Activated naive CD4-positive, alpha-beta T cell treated with anti-CD3 and anti-CD28 coated beads for 36 hours (primary cell): ENCODE results near the gene ZNF175. TPM values are rescaled to one million over a fixed set of nuclear protein-coding genes. Genes with fewer than 3 reads are reported as not detected.

Experiments used
- CTCF ChIA-PET: fragments of 350-600 bp; sonication (Branson Sonifier 250); formaldehyde crosslinking; loops from one replicate; lab custom pipeline; 2021; ENCODE audit warnings: antibody characterized with exemption; lab: Charles Lee
- DNase-seq: peaks from one replicate; pipeline ENCODE4 v3.0.0-alpha.2; 2020
- H3K27ac Mint-ChIP-seq: one replicate; pipeline ENCODE4 v1.8.0; 2021; ENCODE audit warnings: mild to moderate bottlenecking, mixed read lengths
- H3K27me3 Mint-ChIP-seq: one replicate; pipeline ENCODE4 v1.8.0; 2021; ENCODE audit warnings: low read depth, mixed read lengths
- H3K36me3 Mint-ChIP-seq: one replicate; pipeline ENCODE4 v1.8.0; 2021; ENCODE audit warnings: low read depth, mixed read lengths
- H3K4me1 Mint-ChIP-seq: one replicate; pipeline ENCODE4 v1.8.0; 2021; ENCODE audit warnings: low read depth, mixed read lengths
- H3K4me3 Mint-ChIP-seq: one replicate; pipeline ENCODE4 v1.8.0; 2021; ENCODE audit warnings: mild to moderate bottlenecking, moderate library complexity, mixed read lengths
- H3K9me3 Mint-ChIP-seq: one replicate; pipeline ENCODE4 v1.8.0; 2021; ENCODE audit warnings: mixed read lengths
- intact Hi-C: fragments of 100-400 bp; cut with micrococcal nuclease; formaldehyde crosslinking; loops from one replicate; pipeline ENCODE4 v1.15.1; 2023
- total RNA-seq, 2 experiments: library from RNA; stranded (reverse); gene quantifications; one replicate each; pipeline ENCODE4 v1.2.3, GENCODE V29; 2021

Gene ZNF175
- total RNA-seq, 2 experiments from 2014 or later, result 6.5 to 7.9 TPM

- H3K27me3 Mint-ChIP-seq, result peaks cover 46% of the 10 kb centered on the region
- no peak for DNase-seq
- no peaks in the 10 kb centered on the region for H3K9me3 Mint-ChIP-seq
- no peak overlapping the region for H3K27ac Mint-ChIP-seq
- no peaks in the 10 kb centered on the region for H3K36me3 Mint-ChIP-seq
- intact Hi-C loops, result no loop called here
- H3K4me1 Mint-ChIP-seq, result peaks cover 2% of the 10 kb centered on the region
- CTCF ChIA-PET, result no interaction called here
- no peak overlapping the region for H3K4me3 Mint-ChIP-seq
These were observed 28.4 kb upstream of the ZNF175 start for GRCh38 chr19:51542699-51543098.

- CTCF ChIA-PET, result no interaction called here
- no peak for DNase-seq
- H3K4me1 Mint-ChIP-seq, result peaks cover 2% of the 10 kb centered on the region
- no peak overlapping the region for H3K27ac Mint-ChIP-seq
- H3K36me3 Mint-ChIP-seq, result no peaks in the 10 kb centered on the region
- H3K4me3 Mint-ChIP-seq, result no peak overlapping the region
- H3K9me3 Mint-ChIP-seq, result no peaks in the 10 kb centered on the region
- intact Hi-C loops, result no loop called here
- H3K27me3 Mint-ChIP-seq, result peaks cover 43% of the 10 kb centered on the region
These were observed 27.0 kb upstream of the ZNF175 start for GRCh38 chr19:51544038-51544437.

GRCh38 chr19:51546107-51546649 lies 24.9 kb upstream of the ZNF175 start:
- intact Hi-C loops, result no loop called here
- CTCF ChIA-PET, result interaction anchor here (0.7 kb wide), 1 partner anchor 111 kb away, joined by 6 read pairs; no protein-coding TSS in a partner anchor
- no peaks in the 10 kb centered on the region for H3K9me3 Mint-ChIP-seq
- no peak overlapping the region for H3K27ac Mint-ChIP-seq
- H3K36me3 Mint-ChIP-seq, result no peaks in the 10 kb centered on the region
- H3K4me3 Mint-ChIP-seq, result no peak overlapping the region
- DNase-seq, result no peak
- H3K4me1 Mint-ChIP-seq, result peaks cover 2% of the 10 kb centered on the region
- H3K27me3 Mint-ChIP-seq, result peaks cover 52% of the 10 kb centered on the region

GRCh38 chr19:51546650-51547396 lies 24.3 kb upstream of the ZNF175 start:
- DNase-seq, result no peak
- H3K9me3 Mint-ChIP-seq, result no peaks in the 10 kb centered on the region
- no peak overlapping the region for H3K27ac Mint-ChIP-seq
- no peaks in the 10 kb centered on the region for H3K36me3 Mint-ChIP-seq
- no peak overlapping the region for H3K4me3 Mint-ChIP-seq
- H3K4me1 Mint-ChIP-seq, result peaks cover 8% of the 10 kb centered on the region
- CTCF ChIA-PET, result interaction anchor here (0.7 kb wide), 1 partner anchor 110 kb away, joined by 6 read pairs; no protein-coding TSS in a partner anchor
- H3K27me3 Mint-ChIP-seq, result peaks cover 53% of the 10 kb centered on the region
- intact Hi-C loops, result no loop called here

- no peak overlapping the region for H3K4me3 Mint-ChIP-seq
- peaks cover under 1% of the 10 kb centered on the region for H3K9me3 Mint-ChIP-seq
- H3K4me1 Mint-ChIP-seq, result peaks cover 8% of the 10 kb centered on the region
- H3K36me3 Mint-ChIP-seq, result no peaks in the 10 kb centered on the region
- H3K27ac Mint-ChIP-seq, result no peak overlapping the region
- CTCF ChIA-PET, result interaction anchor here (1.0 to 1.1 kb wide), 2 partner anchors 109 to 126 kb away, joined by 3 to 5 read pairs; no protein-coding TSS in a partner anchor
- H3K27me3 Mint-ChIP-seq, result peaks cover 52% of the 10 kb centered on the region
- intact Hi-C loops, result no loop called here
- no peak for DNase-seq
These were observed 23.5 kb upstream of the ZNF175 start for GRCh38 chr19:51547397-51548212.

- DNase-seq, result no peak
- intact Hi-C loops, result no loop called here
These were observed 22.9 kb upstream of the ZNF175 start for GRCh38 chr19:51548213-51548651.

GRCh38 chr19:51548891-51549305 lies 22.2 kb upstream of the ZNF175 start:
- Mint-ChIP-seq H3K4me1 (peaks cover 8% of the 10 kb centered on the region), H3K9me3 (peaks cover 2% of the 10 kb centered on the region), H3K4me3 (no peak overlapping the region)

More at GRCh38 chr19:51548213-51548651, 22.9 kb upstream of the ZNF175 start:
- Mint-ChIP-seq H3K27ac (no peak overlapping the region), H3K4me3 (no peak overlapping the region), H3K9me3 (peaks cover 2% of the 10 kb centered on the region), H3K4me1 (peaks cover 8% of the 10 kb centered on the region), H3K36me3 (no peaks in the 10 kb centered on the region), H3K27me3 (peaks cover 57% of the 10 kb centered on the region)
- CTCF ChIA-PET, result interaction anchor here (1.0 to 1.4 kb wide), 3 partner anchors 76 to 127 kb away, joined by 3 to 5 read pairs (median 3); no protein-coding TSS in a partner anchor

GRCh38 chr19:51549533-51550324 lies 21.4 kb upstream of the ZNF175 start:
- no peak for DNase-seq
- CTCF ChIA-PET, result interaction anchor here (1.0 to 1.4 kb wide), 2 partner anchors 34 to 77 kb away, joined by 3 read pairs; no protein-coding TSS in a partner anchor
- H3K27ac Mint-ChIP-seq, result no peak overlapping the region
- no peak overlapping the region for H3K4me3 Mint-ChIP-seq
- peaks cover 57% of the 10 kb centered on the region for H3K27me3 Mint-ChIP-seq
- intact Hi-C loops, result no loop called here
- peaks cover 2% of the 10 kb centered on the region for H3K9me3 Mint-ChIP-seq
- H3K36me3 Mint-ChIP-seq, result no peaks in the 10 kb centered on the region
- peaks cover 8% of the 10 kb centered on the region for H3K4me1 Mint-ChIP-seq

More at GRCh38 chr19:51548891-51549305, 22.2 kb upstream of the ZNF175 start:
- Mint-ChIP-seq H3K36me3 (no peaks in the 10 kb centered on the region), H3K27me3 (peaks cover 55% of the 10 kb centered on the region), H3K27ac (no peak overlapping the region)
- intact Hi-C loops, result no loop called here
- no peak for DNase-seq
- CTCF ChIA-PET, result interaction anchor here (1.1 to 1.4 kb wide), 2 partner anchors 76 to 108 kb away, joined by 3 to 5 read pairs; no protein-coding TSS in a partner anchor

- Mint-ChIP-seq H3K4me3 (no peak overlapping the region), H3K36me3 (no peaks in the 10 kb centered on the region), H3K9me3 (peaks cover 2% of the 10 kb centered on the region), H3K4me1 (peaks cover 8% of the 10 kb centered on the region), H3K27ac (no peak overlapping the region), H3K27me3 (peaks cover 58% of the 10 kb centered on the region)
- CTCF ChIA-PET, result interaction anchor here (1.0 kb wide), 1 partner anchor 35 kb away, joined by 3 read pairs; no protein-coding TSS in a partner anchor
- intact Hi-C loops, result no loop called here
- no peak for DNase-seq
These were observed 20.0 kb upstream of the ZNF175 start for GRCh38 chr19:51550848-51551672.

- intact Hi-C loops, result no loop called here
- CTCF ChIA-PET, result no interaction called here
- peaks cover 6% of the 10 kb centered on the region for H3K4me1 Mint-ChIP-seq
- no peak for DNase-seq
- H3K27me3 Mint-ChIP-seq, result peaks cover 57% of the 10 kb centered on the region
- H3K36me3 Mint-ChIP-seq, result no peaks in the 10 kb centered on the region
- H3K27ac Mint-ChIP-seq, result no peak overlapping the region
- peaks cover 2% of the 10 kb centered on the region for H3K9me3 Mint-ChIP-seq
- H3K4me3 Mint-ChIP-seq, result no peak overlapping the region
These were observed 19.2 kb upstream of the ZNF175 start for GRCh38 chr19:51551673-51552432.
